IMR-90 (cell line): ENCODE data around the gene BPGM. TPM values are rescaled to one million over a fixed set of nuclear protein-coding genes. Genes with fewer than 3 reads are reported as not detected.

Experiments used
- ATAC-seq: fragments of 200-7000 bp; cut with Tn5 transposase; 2 replicates; pipeline ENCODE4 v1.9.1; 2020; ENCODE audit warnings: low read depth, mild to moderate bottlenecking, moderate library complexity
- BruUV-seq: library from RNA; stranded (reverse); fragments of 400-500 nt; replicated peaks from 2 replicates; lab custom pipeline; 2021; lab: Mats Ljungman, UMichigan
- CTCF ChIA-PET: fragments of 300-600 bp; formaldehyde crosslinking; extraction: SDS; loops from one replicate; lab custom pipeline; 2021; ENCODE audit warnings: antibody characterized with exemption; lab: Yijun Ruan, JAX
- POLR2A ChIA-PET: fragments of 300-600 bp; sonication (Branson Sonifier 250); formaldehyde crosslinking; loops from one replicate; lab custom pipeline; 2022; ENCODE audit warnings: antibody characterized with exemption; ENCODE audit not compliant: unreplicated experiment; lab: Charles Lee
- DNase-seq: peaks from one replicate; pipeline ENCODE4 v3.0.0; 2013
- H2AFZ ChIP-seq: replicated peaks from 2 replicates; pipeline ENCODE3; 2013; ENCODE audit warnings: low read length, mild to moderate bottlenecking; ENCODE audit not compliant: poor library complexity
- H2AK5ac ChIP-seq: 2 replicates; pipeline ENCODE4 v1.6.1; 2013; ENCODE audit warnings: low read depth, low read length, inconsistent platforms
- H2AK9ac ChIP-seq: replicated peaks from 2 replicates; pipeline ENCODE3; 2013; ENCODE audit warnings: mild to moderate bottlenecking, low read depth, low read length, moderate library complexity; ENCODE audit not compliant: poor library complexity
- H2BK120ac ChIP-seq: 2 replicates; pipeline ENCODE4 v1.6.1; 2013; ENCODE audit warnings: low read depth, low read length, inconsistent platforms
- H2BK15ac ChIP-seq: 3 replicates; pipeline ENCODE4 v1.6.1; 2013; ENCODE audit warnings: low read depth, low read length, inconsistent platforms
- H2BK20ac ChIP-seq: 2 replicates; pipeline ENCODE4 v1.6.1; 2013; ENCODE audit warnings: low read depth, mild to moderate bottlenecking, inconsistent platforms, low read length, moderate library complexity
- H2BK5ac ChIP-seq: 2 replicates; pipeline ENCODE4 v1.6.1; 2013; ENCODE audit warnings: mild to moderate bottlenecking, low read depth, low read length, inconsistent platforms; ENCODE audit not compliant: poor library complexity, severe bottlenecking
- H3K14ac ChIP-seq: replicated peaks from 2 replicates; pipeline ENCODE4 v1.6.1; 2013; ENCODE audit warnings: low read depth, low read length, inconsistent platforms
- H3K18ac ChIP-seq: 2 replicates; pipeline ENCODE4 v1.6.1; 2013; ENCODE audit warnings: low read depth, low read length, control low read depth
- H3K23ac ChIP-seq: 2 replicates; pipeline ENCODE4 v1.6.1; 2013; ENCODE audit warnings: low read depth, low read length, inconsistent platforms
- H3K27ac ChIP-seq: 2 replicates; pipeline ENCODE4 v1.5.1; 2013; ENCODE audit warnings: mild to moderate bottlenecking, control low read depth, low read length; ENCODE audit not compliant: insufficient read depth
- H3K27me3 ChIP-seq: 2 replicates; pipeline ENCODE4 v1.6.1; 2013; ENCODE audit warnings: low read length; ENCODE audit not compliant: control insufficient read depth, insufficient read depth
- H3K36me3 ChIP-seq: 2 replicates; pipeline ENCODE4 v1.6.1; 2013; ENCODE audit warnings: low read length, mixed read lengths; ENCODE audit not compliant: control insufficient read depth, insufficient read depth
- H3K4ac ChIP-seq: 2 replicates; pipeline ENCODE4 v1.6.1; 2013; ENCODE audit warnings: low read depth, low read length, inconsistent platforms
- H3K4me1 ChIP-seq: 2 replicates; pipeline ENCODE4 v1.6.1; 2013; ENCODE audit warnings: low read length, mixed read lengths; ENCODE audit not compliant: control insufficient read depth, insufficient read depth
- H3K4me2 ChIP-seq: 2 replicates; pipeline ENCODE4 v1.6.1; 2013; ENCODE audit warnings: low read depth, mild to moderate bottlenecking, control low read depth, low read length, moderate library complexity
- H3K4me3 ChIP-seq: 2 replicates; pipeline ENCODE4 v1.5.1; 2013; ENCODE audit warnings: low read depth, mild to moderate bottlenecking, control low read depth, low read length, moderate library complexity; ENCODE audit not compliant: insufficient read depth
- H3K56ac ChIP-seq: 2 replicates; pipeline ENCODE4 v1.6.1; 2013; ENCODE audit warnings: low read length, inconsistent platforms; ENCODE audit not compliant: insufficient read depth; ENCODE audit errors: extremely low read depth
- H3K79me1 ChIP-seq, 2 experiments: 2 replicates each; pipeline ENCODE4 v1.6.1; 2013; ENCODE audit warnings: low read length in 2 of 2, inconsistent platforms in 1 of 2, low read depth in 1 of 2
- H3K9ac ChIP-seq: 2 replicates; pipeline ENCODE4 v1.6.1; 2013; ENCODE audit warnings: low read depth, low read length, control low read depth
- H3K9me1 ChIP-seq: 2 replicates; pipeline ENCODE4 v1.6.1; 2013; ENCODE audit warnings: low read length, inconsistent platforms; ENCODE audit not compliant: insufficient read depth
- H3K9me3 ChIP-seq: 2 replicates; pipeline ENCODE4 v1.6.1; 2013; ENCODE audit warnings: low read length; ENCODE audit not compliant: control insufficient read depth, insufficient read depth
- H4K20me1 ChIP-seq: 2 replicates; pipeline ENCODE4 v1.6.1; 2013; ENCODE audit warnings: low read length, inconsistent platforms; ENCODE audit not compliant: insufficient read depth
- H4K5ac ChIP-seq: 2 replicates; pipeline ENCODE4 v1.6.1; 2013; ENCODE audit warnings: mild to moderate bottlenecking, low read depth, low read length, control low read depth
- H4K8ac ChIP-seq, 2 experiments: 2 replicates each; pipeline ENCODE4 v1.6.1; 2013; ENCODE audit warnings: low read depth in 2 of 2, low read length in 2 of 2, control low read depth in 1 of 2, inconsistent platforms in 1 of 2
- H4K91ac ChIP-seq: 2 replicates; pipeline ENCODE4 v1.6.1; 2013; ENCODE audit warnings: low read depth, low read length, inconsistent platforms; ENCODE audit not compliant: insufficient read depth
- MAFK ChIP-seq: IDR thresholded peaks from 2 replicates; pipeline ENCODE4 v1.6.1; 2012; ENCODE audit warnings: low read depth, low read length, improper control_type of control experiment
- NFE2L2 ChIP-seq: fragments of 150-350 bp; IDR thresholded peaks from 2 replicates; pipeline ENCODE4 v1.6.1; 2016; ENCODE audit warnings: low read depth, mild to moderate bottlenecking, low read length
- RCOR1 ChIP-seq: IDR thresholded peaks from 2 replicates; pipeline ENCODE4 v1.6.1; 2012; ENCODE audit warnings: mild to moderate bottlenecking, low read length, improper control_type of control experiment; ENCODE audit not compliant: insufficient replicate concordance
- dilution Hi-C: fragments of 300-500 bp; cut with HindIII; formaldehyde crosslinking; loops from one replicate; pipeline ENCODE4 v1.14.3; 2018; ENCODE audit warnings: low sequenced_read_pairs; ENCODE audit not compliant: unreplicated experiment
- in situ Hi-C: fragments of 300-500 bp; cut with MboI; formaldehyde crosslinking; loops from 3 replicates; pipeline ENCODE4 v1.14.3; 2019; ENCODE audit warnings: low sequenced_read_pairs, inconsistent platforms, mixed read lengths
- intact Hi-C: fragments of 100-400 bp; cut with micrococcal nuclease; formaldehyde crosslinking; loops from 2 replicates; pipeline ENCODE4 v1.10.0; 2022
- polyA plus RNA-seq, 3 experiments: library from polyadenylated mRNA; depleted of rRNA; stranded (reverse); fragments of >200 nt; gene quantifications; 2 replicates each; pipeline ENCODE4 v1.2.3, GENCODE V29; 2012; ENCODE audit warnings: low replicate concordance in 1 of 3
- total RNA-seq: library from RNA; depleted of rRNA; stranded (reverse); fragments of >200 nt; gene quantifications from 2 replicates; pipeline ENCODE4 v1.2.3, GENCODE V29; 2012

The BPGM gene
- total and polyA plus RNA-seq, 2 of the 4 experiments (the other 2 are of a cell fraction): 18.8 to 20.0 TPM

GRCh38 chr7:134632052-134632451, 14.6 kb upstream of the BPGM start:
- no peaks in the 10 kb centered on the region for H3K36me3 ChIP-seq
- no peak overlapping the region for H3K4me2 ChIP-seq
- no peak overlapping the region for H3K56ac ChIP-seq
- H4K91ac ChIP-seq: no peak overlapping the region
- POLR2A ChIA-PET: no interaction called here
- no peak overlapping the region for H2AK9ac ChIP-seq
- no peak overlapping the region for H3K4me3 ChIP-seq
- no peak overlapping the region for H2BK15ac ChIP-seq
- no peak overlapping the region for H3K9ac ChIP-seq
- H2BK20ac ChIP-seq: no peak overlapping the region
- no peak overlapping the region for H3K14ac ChIP-seq
- no peak overlapping the region for H2BK120ac ChIP-seq
- no peak overlapping the region for H3K4ac ChIP-seq
- H2BK5ac ChIP-seq: no peak overlapping the region
- H4K5ac ChIP-seq: no peak overlapping the region
- no peaks in the 10 kb centered on the region for H3K79me1 ChIP-seq
- dilution Hi-C loops: no loop called here
- H2AK5ac ChIP-seq: no peak overlapping the region
- H3K27me3 ChIP-seq: no peaks in the 10 kb centered on the region
- no peaks in the 10 kb centered on the region for H4K20me1 ChIP-seq
- H3K18ac ChIP-seq: no peak overlapping the region
- no TSS peak for BruUV-seq
- H3K9me3 ChIP-seq: no peaks in the 10 kb centered on the region
- peaks cover 3% of the 10 kb centered on the region for H3K4me1 ChIP-seq
- in situ Hi-C loops: no loop called here
- no peak for TF ChIP-seq MAFK
- no peak for TF ChIP-seq RCOR1
- peak; percentile 65; the same call in 1 of the 2 replicates for TF ChIP-seq NFE2L2
- peaks cover 9% of the 10 kb centered on the region for H3K9me1 ChIP-seq
- ATAC-seq (no peak), DNase-seq (no peak)
- H2AFZ ChIP-seq: no peak overlapping the region
- intact Hi-C loops: loop anchor here (5.0 kb wide), 3 partner anchors 55 to 320 kb away; no protein-coding TSS in a partner anchor
- CTCF ChIA-PET: interaction anchor here (0.9 to 2.1 kb wide), 4 partner anchors 12 to 58 kb away, joined by 3 to 9 read pairs (median 4); no protein-coding TSS in a partner anchor
- no peak overlapping the region for H3K27ac ChIP-seq
- H3K23ac ChIP-seq: no peak overlapping the region
- no peak overlapping the region for H4K8ac ChIP-seq
